ENCODE data around the gene MCM3AP. TPM values are rescaled to one million over a fixed set of nuclear protein-coding genes. Genes with fewer than 3 reads are reported as not detected.

MCM3AP gene
- total RNA-seq, 1 donor from 2014 or later, result 72.4 TPM

DNA sequence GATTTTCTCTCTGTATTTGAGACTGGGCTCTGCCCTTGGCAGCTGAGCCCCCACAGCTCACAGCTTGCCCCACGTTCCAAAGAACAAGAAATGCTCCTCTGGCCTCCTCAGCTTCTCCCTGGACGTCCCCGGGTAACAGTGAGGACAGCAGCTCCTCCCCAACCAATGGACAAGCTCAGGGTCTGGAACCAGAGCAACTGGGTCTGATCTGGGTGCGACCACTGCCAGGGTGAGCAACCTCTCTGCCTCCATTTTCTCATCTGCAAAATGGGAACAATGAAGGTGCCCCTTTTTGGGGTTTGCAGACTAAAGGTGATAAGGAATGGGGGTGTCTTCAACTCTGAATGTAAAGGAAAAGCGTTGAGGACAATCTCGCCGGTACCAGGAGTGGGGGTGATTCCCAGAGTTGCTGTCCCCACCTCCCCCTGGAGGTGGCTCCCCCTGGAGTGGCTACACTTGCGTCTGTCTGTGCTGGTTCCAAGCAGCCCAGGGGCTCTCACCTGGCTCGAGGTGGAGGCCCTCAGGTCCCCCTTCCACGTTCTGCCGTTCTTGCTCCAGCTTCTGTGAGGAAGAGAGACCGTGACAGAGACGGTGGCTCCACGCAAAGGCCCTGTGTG lies 31.4 kb upstream of the MCM3AP start:
- Histone ChIP-seq H3K27ac (no peak overlapping the region), H2AFZ (replicated peaks) (no peak overlapping the region), H3K4me3 (no peak overlapping the region), H3K4me2 (no peak overlapping the region), H3K4me1 (peaks cover 22% of the 10 kb centered on the region), H3K79me2 (ENCODE audit: low read depth) (peaks cover 31% of the 10 kb centered on the region), H3F3A (ENCODE audit: low read depth) (peaks cover 17% of the 10 kb centered on the region), H3K36me3 (no peaks in the 10 kb centered on the region), H3K9ac (no peak overlapping the region), H4K20me1 (ENCODE audit: low read depth) (peaks cover 52% of the 10 kb centered on the region), H3K27me3 (no peaks in the 10 kb centered on the region), H3K9me3 (ENCODE audit: low read depth) (no peaks in the 10 kb centered on the region)
- no peak for DNase-seq (ENCODE audit: low spot score)
- H3K27ac Mint-ChIP-seq, result no peak overlapping the region
- H3K4me3 Mint-ChIP-seq, result no peak overlapping the region
- no peaks in the 10 kb centered on the region for H3K27me3 Mint-ChIP-seq (ENCODE audit: insufficient read depth, low read depth)
- peaks cover 22% of the 10 kb centered on the region for H3K4me1 Mint-ChIP-seq
- H3K36me3 Mint-ChIP-seq, result peaks cover 20% of the 10 kb centered on the region
- TF ChIP-seq, protein P1, sequence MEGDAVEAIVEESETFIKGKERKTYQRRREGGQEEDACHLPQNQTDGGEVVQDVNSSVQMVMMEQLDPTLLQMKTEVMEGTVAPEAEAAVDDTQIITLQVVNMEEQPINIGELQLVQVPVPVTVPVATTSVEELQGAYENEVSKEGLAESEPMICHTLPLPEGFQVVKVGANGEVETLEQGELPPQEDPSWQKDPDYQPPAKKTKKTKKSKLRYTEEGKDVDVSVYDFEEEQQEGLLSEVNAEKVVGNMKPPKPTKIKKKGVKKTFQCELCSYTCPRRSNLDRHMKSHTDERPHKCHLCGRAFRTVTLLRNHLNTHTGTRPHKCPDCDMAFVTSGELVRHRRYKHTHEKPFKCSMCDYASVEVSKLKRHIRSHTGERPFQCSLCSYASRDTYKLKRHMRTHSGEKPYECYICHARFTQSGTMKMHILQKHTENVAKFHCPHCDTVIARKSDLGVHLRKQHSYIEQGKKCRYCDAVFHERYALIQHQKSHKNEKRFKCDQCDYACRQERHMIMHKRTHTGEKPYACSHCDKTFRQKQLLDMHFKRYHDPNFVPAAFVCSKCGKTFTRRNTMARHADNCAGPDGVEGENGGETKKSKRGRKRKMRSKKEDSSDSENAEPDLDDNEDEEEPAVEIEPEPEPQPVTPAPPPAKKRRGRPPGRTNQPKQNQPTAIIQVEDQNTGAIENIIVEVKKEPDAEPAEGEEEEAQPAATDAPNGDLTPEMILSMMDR (IDR thresholded peaks at IDR 0.05), result no peak
- TF ChIP-seq EZH2 (IDR thresholded peaks at IDR 0.05) (no peak), EZH2phosphoT487 (IDR thresholded peaks at IDR 0.05) (no peak)
- no peaks in the 10 kb centered on the region for H3K9me3 Mint-ChIP-seq

DNA sequence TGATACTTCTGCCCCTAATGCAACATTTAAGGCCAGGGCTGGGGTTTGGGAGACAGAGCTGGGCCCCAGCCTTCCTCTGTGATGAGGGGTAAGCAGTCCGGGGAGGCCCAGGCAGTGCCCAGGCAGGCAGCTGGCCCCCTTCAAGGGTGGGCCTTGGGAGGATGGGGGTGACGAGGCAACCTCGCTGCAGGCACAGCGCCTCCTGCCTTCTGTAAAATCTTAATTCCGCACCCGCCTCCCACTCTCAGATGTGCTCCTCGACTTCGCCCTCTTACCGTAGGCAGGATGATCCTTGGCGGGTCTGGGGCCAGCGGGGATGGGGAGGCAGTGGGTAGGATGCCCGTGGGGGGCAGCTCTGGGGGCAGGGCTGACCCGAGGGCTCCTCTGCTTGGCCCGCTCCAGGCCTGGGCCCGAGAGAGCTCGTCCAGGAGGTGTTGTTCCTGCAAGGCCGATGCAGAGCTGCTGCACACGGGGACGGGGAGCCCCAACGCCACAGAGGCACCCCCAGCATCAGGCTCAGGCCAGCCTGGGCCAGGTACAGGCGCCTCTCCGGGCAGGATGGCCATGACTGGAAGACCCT lies 29.1 kb upstream of the MCM3AP start:
- peaks cover 10% of the 10 kb centered on the region for H3F3A ChIP-seq (ENCODE audit: low read depth)
- DNase-seq (ENCODE audit: low spot score), result no peak

DNA sequence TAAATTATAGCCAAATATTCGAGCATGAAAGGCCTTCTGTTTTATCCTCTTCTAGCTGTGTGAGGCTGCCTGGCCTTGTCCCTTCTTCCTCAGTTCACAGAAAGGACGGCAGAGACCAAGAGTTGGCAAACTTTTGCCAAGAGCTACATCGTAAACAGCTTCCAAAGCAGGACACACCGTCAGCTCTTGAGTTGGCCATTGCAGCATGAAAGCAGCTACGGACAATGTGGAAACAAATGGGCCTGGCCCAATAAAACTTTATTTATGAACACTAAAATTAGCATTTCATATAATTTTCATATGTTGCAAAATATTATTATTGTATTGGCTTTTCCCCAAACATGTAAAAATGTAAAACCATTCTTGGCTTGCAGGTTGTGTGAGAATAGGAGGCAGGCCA lies 27.5 kb upstream of the MCM3AP start:
- peaks cover 14% of the 10 kb centered on the region for H4K20me1 ChIP-seq (ENCODE audit: low read depth)
- TF ChIP-seq EZH2 (IDR thresholded peaks at IDR 0.05) (no peak), EZH2phosphoT487 (IDR thresholded peaks at IDR 0.05) (no peak)
- TF ChIP-seq, protein P1 (IDR thresholded peaks at IDR 0.05), result no peak
- no peaks in the 10 kb centered on the region for H3K9me3 ChIP-seq (ENCODE audit: low read depth)
- no peak overlapping the region for H3K4me3 ChIP-seq
- no peaks in the 10 kb centered on the region for H3K27me3 Mint-ChIP-seq (ENCODE audit: insufficient read depth, low read depth)
- H3K36me3 Mint-ChIP-seq, result peaks cover 21% of the 10 kb centered on the region
- H3K4me1 ChIP-seq, result peaks cover 1% of the 10 kb centered on the region
- no peaks in the 10 kb centered on the region for H3K9me3 Mint-ChIP-seq
- no peak for DNase-seq (ENCODE audit: low spot score)
- H3K27ac ChIP-seq, result no peak overlapping the region
- H3K9ac ChIP-seq, result no peak overlapping the region
- H3K27me3 ChIP-seq, result no peaks in the 10 kb centered on the region
- peaks cover 3% of the 10 kb centered on the region for H3K36me3 ChIP-seq
- no peak overlapping the region for H2AFZ ChIP-seq (replicated peaks)
- no peak overlapping the region for H3K4me2 ChIP-seq
- no peak overlapping the region for H3K27ac Mint-ChIP-seq
- H3K79me2 ChIP-seq (ENCODE audit: low read depth), result no peaks in the 10 kb centered on the region
- no peaks in the 10 kb centered on the region for H3K4me1 Mint-ChIP-seq
- H3F3A ChIP-seq (ENCODE audit: low read depth), result no peaks in the 10 kb centered on the region
- H3K4me3 Mint-ChIP-seq, result no peak overlapping the region

More for the DNA sequence above, 29.1 kb upstream of the MCM3AP start:
- Mint-ChIP-seq H3K9me3 (no peaks in the 10 kb centered on the region), H3K27me3 (ENCODE audit: insufficient read depth, low read depth) (no peaks in the 10 kb centered on the region), H3K4me1 (peaks cover 8% of the 10 kb centered on the region), H3K27ac (no peak overlapping the region), H3K36me3 (peaks cover 18% of the 10 kb centered on the region), H3K4me3 (no peak overlapping the region)
- no peak overlapping the region for H3K4me2 ChIP-seq
- TF ChIP-seq, protein P1 (IDR thresholded peaks at IDR 0.05), result no peak
- TF ChIP-seq EZH2 (IDR thresholded peaks at IDR 0.05), result no peak
- TF ChIP-seq EZH2phosphoT487 (IDR thresholded peaks at IDR 0.05), result no peak
- H4K20me1 ChIP-seq (ENCODE audit: low read depth), result peaks cover 29% of the 10 kb centered on the region
- no peak overlapping the region for H2AFZ ChIP-seq (replicated peaks)
- H3K9me3 ChIP-seq (ENCODE audit: low read depth), result no peaks in the 10 kb centered on the region
- H3K9ac ChIP-seq, result no peak overlapping the region
- H3K4me3 ChIP-seq, result no peak overlapping the region
- H3K4me1 ChIP-seq, result peaks cover 8% of the 10 kb centered on the region
- no peaks in the 10 kb centered on the region for H3K27me3 ChIP-seq
- H3K27ac ChIP-seq, result no peak overlapping the region
- peaks cover 8% of the 10 kb centered on the region for H3K79me2 ChIP-seq (ENCODE audit: low read depth)
- H3K36me3 ChIP-seq, result peaks cover 3% of the 10 kb centered on the region
